Adrenal gland (tissue), 12 donors: Measurements from ENCODE around the gene SYNPO2. TPM values are rescaled to one million over a fixed set of nuclear protein-coding genes. Genes with fewer than 3 reads are reported as not detected.

ENCODE experiments used
- DNase-seq, 7 donors: peaks; one replicate each; pipeline ENCODE4 v3.0.0-alpha.2; 2019 to 2020
- H3K27ac ChIP-seq, 5 donors: fragments of 200-600 bp; sonication (generic) in 4 of 5; 1 replicate in 3 of 5; 2 replicates in 2 of 5; pipeline versions ENCODE4 v1.5.1 to v1.8.0; 2016 to 2020; ENCODE audit warnings: mild to moderate bottlenecking in 1 of 5
- H3K27me3 ChIP-seq: fragments of 200-600 bp; 2 replicates; pipeline ENCODE4 v1.8.0; 2021
- H3K36me3 ChIP-seq, 2 donors: fragments of 200-600 bp; replicated peaks in 1 of 2; 1 replicate in 1 of 2; 2 replicates in 1 of 2; pipeline versions ENCODE4 v1.5.1 to v1.8.0; 2018 to 2022
- H3K4me1 ChIP-seq, 2 donors: fragments of 200-600 bp; replicated peaks in 1 of 2; 1 replicate in 1 of 2; 2 replicates in 1 of 2; pipeline versions ENCODE4 v1.5.1 to v1.8.0; 2018 to 2021
- H3K4me3 ChIP-seq, 4 donors: fragments of 200-600 bp; sonication (generic) in 3 of 4; one replicate each; pipeline ENCODE4 v1.5.1; 2016 to 2018
- H3K9me3 ChIP-seq, 3 donors: fragments of 200-600 bp; sonication (generic) in 1 of 3; replicated peaks in 1 of 3; 1 replicate in 2 of 3; 2 replicates in 1 of 3; pipeline versions ENCODE4 v1.5.1 to v1.8.0; 2016 to 2021
- POLR2A ChIP-seq, 2 donors: fragments of 450-650 bp; IDR thresholded peaks; one replicate each; pipeline ENCODE4 v1.6.1; 2017; ENCODE audit warnings: antibody characterized with exemption in 2 of 2, mild to moderate bottlenecking in 2 of 2, moderate library complexity in 1 of 2
- WGBS, 4 donors: extraction: QIAGEN DNeasy Blood & Tissue Kit in 2 of 4; methylation state at CpG; one replicate each; pipeline versions ENCODE4 v1.1.5 to v1.1.7; 2013 to 2017; 5-methylcytosine and 5-hydroxymethylcytosine counted together
- intact Hi-C, 2 donors: fragments of 100-400 bp; cut with DNase I; formaldehyde crosslinking; loops; one replicate each; pipeline versions ENCODE4 v1.14.1 to v1.15.0; 2022 to 2023
- polyA plus RNA-seq, 3 donors: library from polyadenylated mRNA; stranded (reverse); fragments of 200-250 nt in 2 of 3; fragments of 350-450 nt in 1 of 3; fragmentation: Illumina TruSeq in 1 of 3; extraction: RNeasy Lipid Tissue Mini Kit (QIAGEN cat#74804) in 1 of 3; gene quantifications; one replicate each; pipeline ENCODE4 v1.2.3, GENCODE V29; 2013 to 2014
- total RNA-seq, 9 donors: library from RNA; depleted of rRNA in 4 of 9; stranded (reverse); fragments of >200 nt in 4 of 9; fragments of 120-200 nt in 1 of 9; fragmentation: NEBNext Ultra II Directional in 1 of 9; extraction: Animal tissue kit (Norgen Biotek cat#: 25700) in 1 of 9; gene quantifications; one replicate each; pipeline versions ENCODE4 v1.1.0 to v1.2.4, GENCODE V29; 2013 to 2023
- TF ChIP-seq, protein P1 (sequence below), 6 experiments: fragments of 450-650 bp in 4 of 6; fragments of 200-600 bp in 2 of 6; sonication (generic) in 1 of 6; IDR thresholded peaks; 1 replicate in 5 of 6; 2 replicates in 1 of 6; pipeline versions ENCODE4 v1.5.1 to v1.8.0; 2016 to 2021; ENCODE audit warnings: antibody characterized with exemption in 6 of 6, mild to moderate bottlenecking in 2 of 6, moderate library complexity in 1 of 6
- donor health status: healthy with polysubstance abuse.
- donor health status: Bipolar disorder and iron deficiency.
- donor health status: DM: yes; HTN: yes; CAD: no.
- donor health status: DM: no; HTN: no; CAD: no.
- donor health status: DM: no; HTN: no; CAD: no.
- donor health status: DM: yes; HTN: yes; CAD: no.

The SYNPO2 gene
- total and polyA plus RNA-seq, 12 donors: 4.5 to 49.0 (median 18.4) TPM

GRCh38 chr4:118969359-118969758 lies 80.7 kb downstream of the SYNPO2 start:
- intact Hi-C loops: loop anchor here in 1 of 2 donors (10.0 kb wide), 1 partner anchor 205 kb away; no protein-coding TSS in a partner anchor
- H3K4me1 ChIP-seq: peaks cover 9 to 26% of the 10 kb centered on the region in 2 donors
- no peaks in the 10 kb centered on the region for H3K27me3 ChIP-seq
- H3K9me3 ChIP-seq: no peaks in the 10 kb centered on the region
- H3K4me3 ChIP-seq: no peak overlapping the region
- TF ChIP-seq, protein P1, sequence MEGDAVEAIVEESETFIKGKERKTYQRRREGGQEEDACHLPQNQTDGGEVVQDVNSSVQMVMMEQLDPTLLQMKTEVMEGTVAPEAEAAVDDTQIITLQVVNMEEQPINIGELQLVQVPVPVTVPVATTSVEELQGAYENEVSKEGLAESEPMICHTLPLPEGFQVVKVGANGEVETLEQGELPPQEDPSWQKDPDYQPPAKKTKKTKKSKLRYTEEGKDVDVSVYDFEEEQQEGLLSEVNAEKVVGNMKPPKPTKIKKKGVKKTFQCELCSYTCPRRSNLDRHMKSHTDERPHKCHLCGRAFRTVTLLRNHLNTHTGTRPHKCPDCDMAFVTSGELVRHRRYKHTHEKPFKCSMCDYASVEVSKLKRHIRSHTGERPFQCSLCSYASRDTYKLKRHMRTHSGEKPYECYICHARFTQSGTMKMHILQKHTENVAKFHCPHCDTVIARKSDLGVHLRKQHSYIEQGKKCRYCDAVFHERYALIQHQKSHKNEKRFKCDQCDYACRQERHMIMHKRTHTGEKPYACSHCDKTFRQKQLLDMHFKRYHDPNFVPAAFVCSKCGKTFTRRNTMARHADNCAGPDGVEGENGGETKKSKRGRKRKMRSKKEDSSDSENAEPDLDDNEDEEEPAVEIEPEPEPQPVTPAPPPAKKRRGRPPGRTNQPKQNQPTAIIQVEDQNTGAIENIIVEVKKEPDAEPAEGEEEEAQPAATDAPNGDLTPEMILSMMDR (IDR thresholded peaks at IDR 0.05): peak in 5 of 6 experiments; percentile 57 to 78 (median 73)
- TF ChIP-seq POLR2A (IDR thresholded peaks at IDR 0.05): no peak
- WGBS, 4 donors: 7 to 28% (median 20%) methylated on average over 5 of the region's 5 CpGs
- DNase-seq: peak; percentile 44 to 86 (median 63)
- H3K36me3 ChIP-seq: no peaks in the 10 kb centered on the region
- peak overlapping the region in 2 of 5 donors; percentile 56 to 64 for H3K27ac ChIP-seq

DNA sequence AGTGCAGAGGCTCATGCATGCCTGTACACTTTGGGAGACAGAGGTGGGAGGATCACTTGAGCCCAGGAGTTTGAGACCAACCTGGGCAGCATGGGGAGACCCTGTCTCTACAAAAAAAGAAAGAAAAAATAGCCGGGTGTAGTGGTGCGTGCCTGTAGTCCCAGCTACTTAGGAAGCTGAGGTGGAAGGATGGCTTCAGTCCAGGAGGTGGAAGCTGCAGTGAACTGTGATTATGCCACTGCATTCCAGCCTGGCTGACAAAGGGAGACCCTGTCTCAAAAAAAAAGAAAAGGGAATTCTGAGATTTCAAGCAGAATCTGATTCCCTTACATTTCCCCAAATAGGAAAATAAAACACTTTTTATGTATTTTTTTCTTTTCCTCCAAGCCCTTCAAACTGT lies 83.5 kb downstream of the SYNPO2 start:
- DNase-seq: no peak
- 70 to 84% (median 76%) methylated on average over 2 of the region's 2 CpGs for WGBS, 4 donors
- Histone ChIP-seq H3K27me3 (no peaks in the 10 kb centered on the region), H3K9me3 (no peaks in the 10 kb centered on the region), H3K4me1 (peaks cover 9 to 26% of the 10 kb centered on the region in 2 donors), H3K27ac (no peak overlapping the region), H3K4me3 (no peak overlapping the region), H3K36me3 (no peaks in the 10 kb centered on the region)
- intact Hi-C loops: loop anchor here in 1 of 2 donors (10.0 kb wide), 1 partner anchor 237 kb away; no protein-coding TSS in a partner anchor
- TF ChIP-seq, protein P1 (IDR thresholded peaks at IDR 0.05): no peak
- TF ChIP-seq POLR2A (IDR thresholded peaks at IDR 0.05): no peak

GRCh38 chr4:118973295-118973694 lies 84.6 kb downstream of the SYNPO2 start:
- no peak for DNase-seq
- no peaks in the 10 kb centered on the region for H3K9me3 ChIP-seq
- intact Hi-C loops: loop anchor here in 1 of 2 donors (10.0 kb wide), 1 partner anchor 238 kb away; no protein-coding TSS in a partner anchor
- H3K27ac ChIP-seq: no peak overlapping the region
- no peaks in the 10 kb centered on the region for H3K27me3 ChIP-seq
- no peak overlapping the region for H3K4me3 ChIP-seq
- no peak for TF ChIP-seq POLR2A (IDR thresholded peaks at IDR 0.05)
- TF ChIP-seq, protein P1 (IDR thresholded peaks at IDR 0.05): no peak
- H3K36me3 ChIP-seq: no peaks in the 10 kb centered on the region
- WGBS, 4 donors: 47 to 79% (median 66%) methylated on average over 6 of the region's 6 CpGs
- H3K4me1 ChIP-seq: peaks cover 7 to 15% of the 10 kb centered on the region in 2 donors

- no peak for TF ChIP-seq POLR2A (IDR thresholded peaks at IDR 0.05)
- TF ChIP-seq, protein P1 (IDR thresholded peaks at IDR 0.05): no peak
- H3K4me1 ChIP-seq: no peaks in the 10 kb centered on the region
- 68 to 79% (median 72%) methylated on average over 2 of the region's 2 CpGs for WGBS, 4 donors
- H3K4me3 ChIP-seq: no peak overlapping the region
- H3K27ac ChIP-seq: no peak overlapping the region
- H3K9me3 ChIP-seq: no peaks in the 10 kb centered on the region
- no peaks in the 10 kb centered on the region for H3K27me3 ChIP-seq
- H3K36me3 ChIP-seq: no peaks in the 10 kb centered on the region
- intact Hi-C loops: loop anchor here in 1 of 2 donors (10.0 kb wide), 1 partner anchor 240 kb away; no protein-coding TSS in a partner anchor
- no peak for DNase-seq
Measured at GRCh38 chr4:118974758-118975157, 86.1 kb downstream of the SYNPO2 start.
